ENCODE data around the gene PTAR1. TPM values are rescaled to one million over a fixed set of nuclear protein-coding genes. Genes with fewer than 3 reads are reported as not detected.
A peak's percentile ranks its signal among the peaks of the same experiment; 100 is the strongest.

Gene PTAR1
- polyA plus RNA-seq, 1 donor: 29.5 TPM

- peaks cover 22% of the 10 kb centered on the region for H3K36me3 ChIP-seq (ENCODE audit: control insufficient read depth, insufficient read depth, low read length)
- no peak overlapping the region for H3K27ac ChIP-seq (ENCODE audit: low read length)
- H3K27me3 ChIP-seq (ENCODE audit: control insufficient read depth, insufficient read depth, low read length): no peaks in the 10 kb centered on the region
- H3K4me1 ChIP-seq (ENCODE audit: control insufficient read depth, insufficient read depth, low read length): peaks cover 21% of the 10 kb centered on the region
- DNase-seq: peak; percentile 36 to 70
- no peak overlapping the region for H3K4me3 ChIP-seq (ENCODE audit: low read length)
- 20% methylated on average over 1 of the region's 2 CpGs for WGBS (ENCODE audit: insufficient coverage, low lambda C conversion rate)
- H3K9me3 ChIP-seq (ENCODE audit: control insufficient read depth, low read depth, low read length): no peaks in the 10 kb centered on the region
Observed at GRCh38 chr9:69719983-69720382, 39.8 kb downstream of the PTAR1 start.

GRCh38 chr9:69719367-69719766, 40.4 kb downstream of the PTAR1 start:
- Histone ChIP-seq H3K36me3 (ENCODE audit: control insufficient read depth, insufficient read depth, low read length) (peaks cover 21% of the 10 kb centered on the region), H3K27ac (ENCODE audit: low read length) (no peak overlapping the region), H3K27me3 (ENCODE audit: control insufficient read depth, insufficient read depth, low read length) (no peaks in the 10 kb centered on the region), H3K4me1 (ENCODE audit: control insufficient read depth, insufficient read depth, low read length) (peaks cover 21% of the 10 kb centered on the region), H3K4me3 (ENCODE audit: low read length) (no peak overlapping the region), H3K9me3 (ENCODE audit: control insufficient read depth, low read depth, low read length) (no peaks in the 10 kb centered on the region)
- peak in 1 of 2 donors; percentile 29 for DNase-seq
- 20% methylated on average over 1 of the region's 3 CpGs for WGBS (ENCODE audit: insufficient coverage, low lambda C conversion rate)

GRCh38 chr9:69718218-69718617, 41.6 kb downstream of the PTAR1 start:
- no peaks in the 10 kb centered on the region for H3K27me3 ChIP-seq (ENCODE audit: control insufficient read depth, insufficient read depth, low read length)
- H3K9me3 ChIP-seq (ENCODE audit: control insufficient read depth, low read depth, low read length): no peaks in the 10 kb centered on the region
- 30% methylated on average over 1 of the region's 6 CpGs for WGBS (ENCODE audit: insufficient coverage, low lambda C conversion rate)
- H3K4me1 ChIP-seq (ENCODE audit: control insufficient read depth, insufficient read depth, low read length): peaks cover 21% of the 10 kb centered on the region
- no peak overlapping the region for H3K4me3 ChIP-seq (ENCODE audit: low read length)
- peak in 1 of 2 donors; percentile 8 for DNase-seq
- H3K27ac ChIP-seq (ENCODE audit: low read length): no peak overlapping the region
- peaks cover 16% of the 10 kb centered on the region for H3K36me3 ChIP-seq (ENCODE audit: control insufficient read depth, insufficient read depth, low read length)

GRCh38 chr9:69715825-69716224, 44.0 kb downstream of the PTAR1 start:
- peaks cover 7% of the 10 kb centered on the region for H3K36me3 ChIP-seq (ENCODE audit: control insufficient read depth, insufficient read depth, low read length)
- H3K27me3 ChIP-seq (ENCODE audit: control insufficient read depth, insufficient read depth, low read length): no peaks in the 10 kb centered on the region
- no peaks in the 10 kb centered on the region for H3K9me3 ChIP-seq (ENCODE audit: control insufficient read depth, low read depth, low read length)
- H3K4me1 ChIP-seq (ENCODE audit: control insufficient read depth, insufficient read depth, low read length): peaks cover 21% of the 10 kb centered on the region
- peak in 1 of 2 donors; percentile 16 for DNase-seq
- H3K4me3 ChIP-seq (ENCODE audit: low read length): no peak overlapping the region
- H3K27ac ChIP-seq (ENCODE audit: low read length): no peak overlapping the region
- WGBS (ENCODE audit: insufficient coverage, low lambda C conversion rate): 29% methylated on average over 1 of the region's 1 CpG

GRCh38 chr9:69715096-69715495, 44.7 kb downstream of the PTAR1 start:
- peaks cover 7% of the 10 kb centered on the region for H3K36me3 ChIP-seq (ENCODE audit: control insufficient read depth, insufficient read depth, low read length)
- H3K4me1 ChIP-seq (ENCODE audit: control insufficient read depth, insufficient read depth, low read length): peaks cover 13% of the 10 kb centered on the region
- H3K27ac ChIP-seq (ENCODE audit: low read length): no peak overlapping the region
- WGBS (ENCODE audit: insufficient coverage, low lambda C conversion rate): 100% methylated on average over 1 of the region's 3 CpGs
- no peak for DNase-seq
- H3K9me3 ChIP-seq (ENCODE audit: control insufficient read depth, low read depth, low read length): no peaks in the 10 kb centered on the region
- no peaks in the 10 kb centered on the region for H3K27me3 ChIP-seq (ENCODE audit: control insufficient read depth, insufficient read depth, low read length)
- H3K4me3 ChIP-seq (ENCODE audit: low read length): no peak overlapping the region

GRCh38 chr9:69697475-69697874, 62.3 kb downstream of the PTAR1 start:
- peaks cover 18% of the 10 kb centered on the region for H3K9me3 ChIP-seq (ENCODE audit: control insufficient read depth, low read depth, low read length)
- H3K27me3 ChIP-seq (ENCODE audit: control insufficient read depth, insufficient read depth, low read length): no peaks in the 10 kb centered on the region
- no peaks in the 10 kb centered on the region for H3K36me3 ChIP-seq (ENCODE audit: control insufficient read depth, insufficient read depth, low read length)
- no peak overlapping the region for H3K27ac ChIP-seq (ENCODE audit: low read length)
- no peak overlapping the region for H3K4me3 ChIP-seq (ENCODE audit: low read length)
- WGBS (ENCODE audit: insufficient coverage, low lambda C conversion rate): no CpG with 5 or more reads among the region's 2 CpGs
- DNase-seq: no peak
- no peaks in the 10 kb centered on the region for H3K4me1 ChIP-seq (ENCODE audit: control insufficient read depth, insufficient read depth, low read length)

GRCh38 chr9:69696802-69697201, 63.0 kb downstream of the PTAR1 start:
- H3K27ac ChIP-seq (ENCODE audit: low read length): no peak overlapping the region
- 96% methylated on average over 2 of the region's 2 CpGs for WGBS (ENCODE audit: insufficient coverage, low lambda C conversion rate)
- no peaks in the 10 kb centered on the region for H3K27me3 ChIP-seq (ENCODE audit: control insufficient read depth, insufficient read depth, low read length)
- H3K9me3 ChIP-seq (ENCODE audit: control insufficient read depth, low read depth, low read length): peaks cover 18% of the 10 kb centered on the region
- no peaks in the 10 kb centered on the region for H3K4me1 ChIP-seq (ENCODE audit: control insufficient read depth, insufficient read depth, low read length)
- H3K36me3 ChIP-seq (ENCODE audit: control insufficient read depth, insufficient read depth, low read length): no peaks in the 10 kb centered on the region
- no peak overlapping the region for H3K4me3 ChIP-seq (ENCODE audit: low read length)
- DNase-seq: no peak

GRCh38 chr9:69689991-69690538, 69.7 kb downstream of the PTAR1 start:
- no CpG with 5 or more reads among the region's 2 CpGs for WGBS (ENCODE audit: insufficient coverage, low lambda C conversion rate)
- Histone ChIP-seq H3K36me3 (ENCODE audit: control insufficient read depth, insufficient read depth, low read length) (no peaks in the 10 kb centered on the region), H3K9me3 (ENCODE audit: control insufficient read depth, low read depth, low read length) (no peaks in the 10 kb centered on the region), H3K4me1 (ENCODE audit: control insufficient read depth, insufficient read depth, low read length) (peaks cover 5% of the 10 kb centered on the region), H3K4me3 (ENCODE audit: low read length) (no peak overlapping the region), H3K27me3 (ENCODE audit: control insufficient read depth, insufficient read depth, low read length) (no peaks in the 10 kb centered on the region), H3K27ac (ENCODE audit: low read length) (peak overlapping the region; percentile 11)
- peak in 1 of 2 donors; percentile 62 for DNase-seq

- no CpG with 5 or more reads among the region's 5 CpGs for WGBS (ENCODE audit: insufficient coverage, low lambda C conversion rate)
- DNase-seq: no peak
Observed at GRCh38 chr9:69683927-69684326, 75.9 kb downstream of the PTAR1 start.

GRCh38 chr9:69678843-69679538, 80.8 kb downstream of the PTAR1 start:
- Histone ChIP-seq H3K4me1 (ENCODE audit: control insufficient read depth, insufficient read depth, low read length) (no peaks in the 10 kb centered on the region), H3K27me3 (ENCODE audit: control insufficient read depth, insufficient read depth, low read length) (no peaks in the 10 kb centered on the region), H3K27ac (ENCODE audit: low read length) (no peak overlapping the region), H3K9me3 (ENCODE audit: control insufficient read depth, low read depth, low read length) (no peaks in the 10 kb centered on the region), H3K36me3 (ENCODE audit: control insufficient read depth, insufficient read depth, low read length) (no peaks in the 10 kb centered on the region), H3K4me3 (ENCODE audit: low read length) (no peak overlapping the region)
- no peak for DNase-seq
- WGBS (ENCODE audit: insufficient coverage, low lambda C conversion rate): 100% methylated on average over 1 of the region's 4 CpGs

More at GRCh38 chr9:69683927-69684326, 75.9 kb downstream of the PTAR1 start:
- Histone ChIP-seq H3K27ac (ENCODE audit: low read length) (no peak overlapping the region), H3K4me1 (ENCODE audit: control insufficient read depth, insufficient read depth, low read length) (no peaks in the 10 kb centered on the region), H3K27me3 (ENCODE audit: control insufficient read depth, insufficient read depth, low read length) (no peaks in the 10 kb centered on the region), H3K9me3 (ENCODE audit: control insufficient read depth, low read depth, low read length) (no peaks in the 10 kb centered on the region), H3K36me3 (ENCODE audit: control insufficient read depth, insufficient read depth, low read length) (no peaks in the 10 kb centered on the region), H3K4me3 (ENCODE audit: low read length) (no peak overlapping the region)

- no peaks in the 10 kb centered on the region for H3K27me3 ChIP-seq (ENCODE audit: control insufficient read depth, insufficient read depth, low read length)
- peaks cover 5% of the 10 kb centered on the region for H3K4me1 ChIP-seq (ENCODE audit: control insufficient read depth, insufficient read depth, low read length)
- 80% methylated on average over 4 of the region's 5 CpGs for WGBS (ENCODE audit: insufficient coverage, low lambda C conversion rate)
- no peaks in the 10 kb centered on the region for H3K9me3 ChIP-seq (ENCODE audit: control insufficient read depth, low read depth, low read length)
- H3K4me3 ChIP-seq (ENCODE audit: low read length): no peak overlapping the region
- no peak for DNase-seq
- no peaks in the 10 kb centered on the region for H3K36me3 ChIP-seq (ENCODE audit: control insufficient read depth, insufficient read depth, low read length)
- no peak overlapping the region for H3K27ac ChIP-seq (ENCODE audit: low read length)
Observed at GRCh38 chr9:69677931-69678330, 81.9 kb downstream of the PTAR1 start.
